ENCODE measurements around the gene SIPA1L3.

- no peak for TF ChIP-seq ZNF362 (tag by site-specific recombination; IDR thresholded peaks at IDR 0.05)
- TF ChIP-seq ZNF274 (IDR thresholded peaks at IDR 0.05; ENCODE audit: low read length), result no peak
- TF ChIP-seq ZNF274 (tag by site-specific recombination; IDR thresholded peaks at IDR 0.05; ENCODE audit: borderline replicate concordance), result no peak
- TF ChIP-seq PATZ1 (tag by site-specific recombination; IDR thresholded peaks at IDR 0.05), result peak; percentile 35; the same call in 1 of the 2 replicates
- no peak for TF ChIP-seq CTCF (tag by site-specific recombination; IDR thresholded peaks at IDR 0.05)
- TF ChIP-seq ZSCAN30 (tag by site-specific recombination; IDR thresholded peaks at IDR 0.05), result no peak
- TF ChIP-seq ZBTB48 (tag by site-specific recombination; IDR thresholded peaks at IDR 0.05), result no peak
- no peak for TF ChIP-seq ZNF121 (tag by site-specific recombination; IDR thresholded peaks at IDR 0.05)
- TF ChIP-seq ZSCAN4 (tag by site-specific recombination; IDR thresholded peaks at IDR 0.05), result no peak
- TF ChIP-seq ATF2 (tag by site-specific recombination; IDR thresholded peaks at IDR 0.05; ENCODE audit: low read depth), result no peak
- no peak for TF ChIP-seq ZNF354C (tag by site-specific recombination; IDR thresholded peaks at IDR 0.05; ENCODE audit: borderline replicate concordance, low read depth)
- no peak for TF ChIP-seq ZNF639 (tag by site-specific recombination; IDR thresholded peaks at IDR 0.05)
- no peak for TF ChIP-seq ZNF555 (tag by site-specific recombination; conservative IDR thresholded peaks at IDR 0.05)
- TF ChIP-seq OSR2 (tag by site-specific recombination; IDR thresholded peaks at IDR 0.05), result no peak
- no peak for TF ChIP-seq ZNF677 (tag by site-specific recombination; IDR thresholded peaks at IDR 0.05)
Measured at GRCh38 chr19:38255383-38256014, 348.5 kb downstream of the SIPA1L3 start.
